T-cell (primary cell): ENCODE results near the gene BTBD7. TPM values are rescaled to one million over a fixed set of nuclear protein-coding genes. Genes with fewer than 3 reads are reported as not detected.

Experiments used
- ATAC-seq, 4 experiments: fragments of 200-7000 bp in 3 of 4; fragments of 150-1000 bp in 1 of 4; cut with Tn5 transposase; replicated peaks in 1 of 4; 1 replicate in 3 of 4; 2 replicates in 1 of 4; pipeline ENCODE4 v1.10.0; 2021; ENCODE audit warnings: moderate library complexity in 3 of 4, mild to moderate bottlenecking in 2 of 4, moderate number of reproducible peaks in 1 of 4
- CTCF ChIA-PET, 2 donors: fragments of 300-600 bp; sonication (Branson Sonifier 250); formaldehyde crosslinking; loops; one replicate each; lab custom pipeline; 2022; ENCODE audit warnings: antibody characterized with exemption in 2 of 2; lab: Charles Lee
- POLR2A ChIA-PET, 2 donors: fragments of 300-600 bp; sonication (Branson Sonifier 250); formaldehyde crosslinking; loops; one replicate each; lab custom pipeline; 2022; ENCODE audit warnings: antibody characterized with exemption in 2 of 2; lab: Charles Lee
- DNase-seq, 35 experiments: peaks; one replicate each; pipeline versions ENCODE4 v3.0.0 to v3.0.0-alpha.2; 2013 to 2023
- H3K27ac ChIP-seq: one replicate; pipeline ENCODE4 v1.5.1; 2013; ENCODE audit warnings: low read length
- H3K27me3 ChIP-seq, 2 experiments: replicated peaks in 1 of 2; 1 replicate in 1 of 2; 2 replicates in 1 of 2; pipeline versions ENCODE4 v1.6.1 to v1.7.0; 2013; ENCODE audit warnings: low read length in 1 of 2, mixed read lengths in 1 of 2; ENCODE audit not compliant: control insufficient read depth in 2 of 2, insufficient read depth in 2 of 2; ENCODE audit errors: extremely low read depth in 1 of 2
- H3K36me3 ChIP-seq, 2 donors: 1 replicate in 1 of 2; 2 replicates in 1 of 2; pipeline versions ENCODE4 v1.6.1 to v1.7.0; 2013; ENCODE audit warnings: low read length in 1 of 2; ENCODE audit not compliant: control insufficient read depth in 2 of 2, insufficient read depth in 1 of 2; ENCODE audit errors: extremely low read depth in 1 of 2
- H3K4me1 ChIP-seq, 2 experiments: 1 replicate in 1 of 2; 2 replicates in 1 of 2; pipeline versions ENCODE4 v1.6.1 to v1.7.0; 2013; ENCODE audit warnings: low read length in 2 of 2, mixed read lengths in 1 of 2; ENCODE audit not compliant: insufficient read depth in 2 of 2, control insufficient read depth in 1 of 2; ENCODE audit errors: extremely low read depth in 1 of 2
- H3K4me3 ChIP-seq, 2 donors: 1 replicate in 1 of 2; 2 replicates in 1 of 2; pipeline versions ENCODE4 v1.5.1 to v1.7.0; 2013; ENCODE audit warnings: mild to moderate bottlenecking in 2 of 2, low read length in 1 of 2, moderate library complexity in 1 of 2; ENCODE audit not compliant: control insufficient read depth in 1 of 2; ENCODE audit errors: extremely low read depth in 1 of 2
- H3K9me3 ChIP-seq: 2 replicates; pipeline ENCODE4 v1.7.0; 2013
- H3K27ac Mint-ChIP-seq, 2 donors: one replicate each; pipeline ENCODE4 v1.8.0; 2020 to 2021; ENCODE audit warnings: mild to moderate bottlenecking in 2 of 2, mixed read lengths in 2 of 2
- H3K27me3 Mint-ChIP-seq, 2 donors: one replicate each; pipeline ENCODE4 v1.8.0; 2021 to 2022; ENCODE audit warnings: mixed read lengths in 2 of 2
- H3K36me3 Mint-ChIP-seq: one replicate; pipeline ENCODE4 v1.8.0; 2021; ENCODE audit warnings: mixed read lengths
- H3K4me1 Mint-ChIP-seq, 3 donors: one replicate each; pipeline ENCODE4 v1.8.0; 2020 to 2022; ENCODE audit warnings: mixed read lengths in 3 of 3, mild to moderate bottlenecking in 1 of 3
- H3K4me3 Mint-ChIP-seq, 3 donors: one replicate each; pipeline ENCODE4 v1.8.0; 2020 to 2022; ENCODE audit warnings: mild to moderate bottlenecking in 3 of 3, mixed read lengths in 3 of 3, moderate library complexity in 3 of 3
- H3K9me3 Mint-ChIP-seq, 3 donors: one replicate each; pipeline ENCODE4 v1.8.0; 2020 to 2022; ENCODE audit warnings: mixed read lengths in 3 of 3
- WGBS: methylation state at CpG from one replicate; pipeline ENCODE4 v1.1.5; 2013; ENCODE audit warnings: missing lambda C conversion rate; ENCODE audit not compliant: insufficient coverage; 5-methylcytosine and 5-hydroxymethylcytosine counted together
- total RNA-seq, 35 experiments: library from RNA in 6 of 35; stranded (reverse) in 6 of 35; fragments of 120-200 nt in 1 of 35; gene quantifications; one replicate each; pipeline versions ENCODE4 v1.2.1 to v1.2.4 and lab custom pipeline; 2013 to 2026

The BTBD7 gene
- total RNA-seq, 5 donors from 2014 or later (not counting 1 experiment from before 2014, with no cell fraction given): 21.6 to 26.1 (median 26.0) TPM

GRCh38 chr14:93337884-93338283 is 5.0 kb upstream of the BTBD7 start:
- POLR2A ChIA-PET: no interaction called here
- DNase-seq (no peak), ATAC-seq (no peak)
- peaks cover 6% of the 10 kb centered on the region in 2 experiments for H3K4me1 ChIP-seq
- CTCF ChIA-PET: interaction anchor here in 1 of 2 donors (1.4 kb wide), 1 partner anchor 224 kb away, joined by 3 read pairs; no protein-coding TSS in a partner anchor
- H3K27ac ChIP-seq: no peak overlapping the region
- H3K4me1 Mint-ChIP-seq: peaks cover 12 to 13% (median 13%) of the 10 kb centered on the region in 3 donors
- H3K36me3 ChIP-seq: no peaks in the 10 kb centered on the region
- H3K27me3 Mint-ChIP-seq: peaks cover 0 to 1% of the 10 kb centered on the region in 2 donors
- peaks cover 0 to 11% of the 10 kb centered on the region in 2 experiments for H3K27me3 ChIP-seq
- WGBS: 99% methylated on average over 5 of the region's 7 CpGs
- H3K9me3 ChIP-seq: no peaks in the 10 kb centered on the region
- H3K9me3 Mint-ChIP-seq: peaks cover 0 to 4% (median 0%) of the 10 kb centered on the region in 3 donors
- H3K27ac Mint-ChIP-seq: no peak overlapping the region
- no peak overlapping the region for H3K4me3 Mint-ChIP-seq
- peaks cover 3% of the 10 kb centered on the region for H3K36me3 Mint-ChIP-seq
- no peak overlapping the region for H3K4me3 ChIP-seq

- ChIA-PET POLR2A (no interaction called here), CTCF (interaction anchor here in 1 of 2 donors (1.4 kb wide), 1 partner anchor 224 kb away, joined by 3 read pairs; no protein-coding TSS in a partner anchor)
- Histone ChIP-seq H3K27me3 (peaks cover 0 to 10% of the 10 kb centered on the region in 2 experiments), H3K36me3 (no peaks in the 10 kb centered on the region), H3K9me3 (no peaks in the 10 kb centered on the region), H3K4me1 (peaks cover 6% of the 10 kb centered on the region in 2 experiments), H3K27ac (no peak overlapping the region), H3K4me3 (no peak overlapping the region)
- Mint-ChIP-seq H3K36me3 (peaks cover 3% of the 10 kb centered on the region), H3K27me3 (peaks cover 0 to 1% of the 10 kb centered on the region in 2 donors), H3K27ac (no peak overlapping the region), H3K4me3 (no peak overlapping the region), H3K4me1 (peaks cover 12 to 13% (median 13%) of the 10 kb centered on the region in 3 donors), H3K9me3 (no peaks in the 10 kb centered on the region)
- WGBS: 82% methylated on average over 3 of the region's 4 CpGs
- ATAC-seq: no peak
- DNase-seq: no peak
Measured at GRCh38 chr14:93337143-93337753, 4.4 kb upstream of the BTBD7 start.

DNA sequence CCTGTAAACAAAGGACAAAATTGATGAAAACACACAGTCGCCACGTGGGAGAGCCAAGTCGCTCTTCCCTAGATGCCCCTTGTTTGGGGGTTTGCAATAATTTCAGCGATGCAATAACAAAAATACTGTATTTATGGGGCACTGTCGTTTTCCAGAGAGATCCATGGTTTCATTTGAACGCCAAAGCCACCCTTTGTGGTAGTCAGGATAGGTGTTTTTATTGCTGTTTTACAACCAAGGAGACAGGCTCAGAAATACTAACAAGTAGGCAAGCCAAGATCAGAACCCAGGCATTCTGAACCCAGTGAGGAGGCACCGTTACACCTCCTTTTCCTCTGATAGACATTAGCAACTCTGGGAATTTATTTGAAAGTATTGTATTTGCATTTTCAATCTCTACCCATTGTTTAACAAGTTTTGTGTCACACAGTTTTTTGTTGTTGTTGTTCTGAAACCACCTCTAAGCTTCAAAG is 831 bp upstream of the BTBD7 start:
- no peak for DNase-seq
- Histone ChIP-seq H3K4me3 (peak overlapping the region; percentile 84 to 85), H3K27me3 (no peaks in the 10 kb centered on the region), H3K27ac (peak overlapping the region; percentile 79), H3K9me3 (no peaks in the 10 kb centered on the region), H3K36me3 (no peaks in the 10 kb centered on the region), H3K4me1 (peaks cover 16 to 19% of the 10 kb centered on the region in 2 experiments)
- peaks cover 43 to 47% (median 46%) of the 10 kb centered on the region in 3 donors for H3K4me1 Mint-ChIP-seq
- ChIA-PET CTCF (interaction anchor here in 1 of 2 donors (0.6 kb wide), 1 partner anchor 152 kb away, joined by 8 read pairs; no protein-coding TSS in a partner anchor), POLR2A (no interaction called here)
- peak overlapping the region; percentile 86 to 93 for H3K27ac Mint-ChIP-seq
- no peaks in the 10 kb centered on the region for H3K27me3 Mint-ChIP-seq
- H3K4me3 Mint-ChIP-seq: peak overlapping the region; percentile 90 to 92 (median 91)
- no peaks in the 10 kb centered on the region for H3K36me3 Mint-ChIP-seq
- no peak for ATAC-seq
- H3K9me3 Mint-ChIP-seq: no peaks in the 10 kb centered on the region
- WGBS: 13% methylated on average over 3 of the region's 7 CpGs

DNA sequence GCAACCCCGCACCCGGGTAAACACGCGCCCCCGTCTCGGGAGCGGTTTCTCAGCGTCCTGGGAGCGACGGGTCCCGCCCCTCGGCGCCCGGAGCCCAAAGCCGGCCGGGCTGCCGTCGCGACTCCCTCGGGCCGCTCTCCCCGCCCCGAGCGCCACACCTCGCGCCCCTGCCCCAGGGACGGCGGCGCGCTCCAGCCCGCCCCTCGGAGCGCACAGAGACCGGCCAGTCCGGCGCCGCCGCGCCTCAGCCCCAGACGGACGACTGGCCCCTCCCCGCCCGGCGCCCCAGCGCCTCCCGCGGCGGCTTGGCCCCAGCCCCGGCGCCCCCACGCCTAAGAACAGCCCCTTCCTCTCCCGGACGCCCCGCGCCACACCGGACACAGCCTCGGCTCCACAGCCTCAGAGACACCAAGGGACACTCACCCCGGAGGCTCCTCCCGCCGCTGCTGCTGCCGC is 411 bp downstream of the BTBD7 start:
- under 1% methylated on average over 61 of the region's 61 CpGs for WGBS
- Histone ChIP-seq H3K36me3 (no peaks in the 10 kb centered on the region), H3K4me3 (peak overlapping the region; percentile 84 to 85), H3K27ac (no peak overlapping the region), H3K4me1 (peaks cover 16 to 19% of the 10 kb centered on the region in 2 experiments), H3K27me3 (no peaks in the 10 kb centered on the region), H3K9me3 (no peaks in the 10 kb centered on the region)
- POLR2A ChIA-PET: no interaction called here
- peak overlapping the region; percentile 91 to 94 (median 92) for H3K4me3 Mint-ChIP-seq
- no peaks in the 10 kb centered on the region for H3K36me3 Mint-ChIP-seq
- peak in 16 of 35 experiments; percentile 1 to 26 (median 6) for DNase-seq
- ATAC-seq: peak; percentile 43 to 54 (median 48)
- no peaks in the 10 kb centered on the region for H3K27me3 Mint-ChIP-seq
- no peaks in the 10 kb centered on the region for H3K9me3 Mint-ChIP-seq
- peaks cover 54 to 57% (median 56%) of the 10 kb centered on the region in 3 donors for H3K4me1 Mint-ChIP-seq
- CTCF ChIA-PET: interaction anchor here (0.6 kb wide), 2 partner anchors 95 to 800 kb away, joined by 3 read pairs; no protein-coding TSS in a partner anchor
- H3K27ac Mint-ChIP-seq: peak overlapping the region in 1 of 2 donors; percentile 93

GRCh38 chr14:93331728-93332396 is 974 bp downstream of the BTBD7 start:
- Histone ChIP-seq H3K27me3 (no peaks in the 10 kb centered on the region), H3K27ac (no peak overlapping the region), H3K9me3 (no peaks in the 10 kb centered on the region), H3K4me1 (peaks cover 16 to 19% of the 10 kb centered on the region in 2 experiments), H3K36me3 (no peaks in the 10 kb centered on the region), H3K4me3 (peak overlapping the region; percentile 73 to 84)
- H3K27me3 Mint-ChIP-seq: no peaks in the 10 kb centered on the region
- peaks cover 58 to 60% (median 60%) of the 10 kb centered on the region in 3 donors for H3K4me1 Mint-ChIP-seq
- H3K4me3 Mint-ChIP-seq: peak overlapping the region; percentile 91 to 94 (median 92)
- CTCF ChIA-PET: interaction anchor here (0.6 kb wide), 3 partner anchors 95 to 800 kb away, joined by 3 to 4 read pairs (median 3); no protein-coding TSS in a partner anchor
- DNase-seq (no peak), ATAC-seq (no peak)
- POLR2A ChIA-PET: interaction anchor here in 1 of 2 donors (0.5 kb wide), 1 partner anchor 147 kb away, joined by 3 read pairs; the partner anchor contains the start of gene LYSET
- no peaks in the 10 kb centered on the region for H3K36me3 Mint-ChIP-seq
- H3K9me3 Mint-ChIP-seq: no peaks in the 10 kb centered on the region
- WGBS: 31% methylated on average over 11 of the region's 21 CpGs
- peak overlapping the region; percentile 82 to 83 for H3K27ac Mint-ChIP-seq
